ENCODE results near the gene TMEFF2. TPM values are rescaled to one million over a fixed set of nuclear protein-coding genes. Genes with fewer than 3 reads are reported as not detected.

The TMEFF2 gene
- total and polyA plus RNA-seq, 10 of the 15 experiments (the other 5 are each of a cell fraction or from before 2014, with no cell fraction given) = not detected

DNA sequence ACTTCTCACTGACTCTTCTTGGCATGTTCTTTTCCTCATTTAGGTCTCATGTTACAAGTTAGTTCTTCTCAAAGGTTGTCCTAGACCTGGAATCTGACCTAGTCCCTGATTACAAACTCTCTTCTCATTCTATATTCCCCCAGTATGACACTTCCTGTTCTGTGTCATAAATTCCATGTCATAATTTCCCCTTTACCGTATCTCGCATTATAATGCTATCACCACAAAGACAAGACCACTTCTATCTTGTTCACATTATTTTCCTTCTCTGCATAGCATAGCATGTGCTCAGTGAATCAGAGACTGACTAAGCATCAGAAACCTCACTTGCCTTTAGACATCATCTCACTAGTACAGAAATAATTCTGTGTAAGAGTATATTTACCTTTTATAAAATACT, 284.2 kb downstream of the TMEFF2 start:
- intact Hi-C loops (cut with micrococcal nuclease; ENCODE audit: unreplicated experiment) = no loop called here
- no peaks in the 10 kb centered on the region for H3K4me1 ChIP-seq (ENCODE audit: control insufficient read depth, insufficient read depth, low read length)
- peak; percentile 30; the same call in 2 of the 3 replicates for ATAC-seq
- ChIA-PET SMC1A (ENCODE audit: uncharacterized antibody, unreplicated experiment) (no interaction called here), RAD21 (ENCODE audit: unreplicated experiment) (no interaction called here), POLR2A (no interaction called here), CTCF (no interaction called here)
- no TSS peak for BruUV-seq (replicated peaks)
- H3K9me3 ChIP-seq (replicated peaks; ENCODE audit: control insufficient read depth, insufficient read depth, low read length) = no peaks in the 10 kb centered on the region
- no peaks in the 10 kb centered on the region for H4K20me1 ChIP-seq (ENCODE audit: control insufficient read depth, insufficient read depth)
- no peak overlapping the region for H3K4me3 ChIP-seq
- no peak overlapping the region for H3K4me2 ChIP-seq (ENCODE audit: control insufficient read depth, insufficient read depth)
- no peak for FAIRE-seq
- no peaks in the 10 kb centered on the region for H3K36me3 ChIP-seq (ENCODE audit: control insufficient read depth in 2 of 2, insufficient read depth in 2 of 2, low read length in 1 of 2)
- H2AFZ ChIP-seq (ENCODE audit: control insufficient read depth, low read depth, low read length) = no peak overlapping the region
- DNase-seq (ENCODE audit: low read depth, low spot score) = no peak
- no peak overlapping the region for H3K9ac ChIP-seq (ENCODE audit: control insufficient read depth, insufficient read depth, low read length)
- no peaks in the 10 kb centered on the region; a peak in 1 of 4 replicates for H3K27me3 ChIP-seq (replicated peaks in 1 of 2; ENCODE audit: control insufficient read depth in 2 of 2, insufficient read depth in 2 of 2, low read length in 1 of 2)
- in situ Hi-C loops (cut with MboI) = no loop called here
- 0% methylated on average over 2 of the region's 2 CpGs for WGBS (ENCODE audit: insufficient coverage, insufficient replicate concordance, low lambda C conversion rate, missing lambda C conversion rate)
- H3K79me2 ChIP-seq (ENCODE audit: control insufficient read depth, insufficient read depth, low read length) = no peaks in the 10 kb centered on the region
- H3K27ac ChIP-seq (ENCODE audit: control insufficient read depth, insufficient read depth) = no peak overlapping the region
- TF ChIP-seq MYC (IDR thresholded peaks at IDR 0.05; ENCODE audit: insufficient read depth, insufficient read length, insufficient replicate concordance, low read length, severe bottlenecking) (no peak), ETV6 (conservative IDR thresholded peaks at IDR 0.05 in 1 of 2, IDR thresholded peaks at IDR 0.05 in 1 of 2; ENCODE audit: borderline replicate concordance in 1 of 2, low read depth in 1 of 2) (no peak), CREM (IDR thresholded peaks at IDR 0.05; ENCODE audit: low read depth) (no peak), ZSCAN29 (IDR thresholded peaks at IDR 0.05) (no peak), CBFB (IDR thresholded peaks at IDR 0.05; ENCODE audit: low read depth) (no peak), POLR2AphosphoS5 (IDR thresholded peaks at IDR 0.05; ENCODE audit: low read length) (no peak), YY1 (IDR thresholded peaks at IDR 0.05; ENCODE audit: low read depth, low read length) (no peak), MEF2A (IDR thresholded peaks at IDR 0.05; ENCODE audit: insufficient read depth, low read depth, low read length) (no peak), RAD51 (IDR thresholded peaks at IDR 0.05) (no peak), JUND (IDR thresholded peaks at IDR 0.05; ENCODE audit: low read depth, low read length) (no peak), ZZZ3 (IDR thresholded peaks at IDR 0.05; ENCODE audit: control insufficient read depth, insufficient read length, low read depth) (no peak), ZNF274 (IDR thresholded peaks at IDR 0.05; ENCODE audit: insufficient read depth, insufficient read length) (no peak), YBX1 (IDR thresholded peaks at IDR 0.05) (no peak), MYB (IDR thresholded peaks at IDR 0.05; ENCODE audit: borderline replicate concordance, low read depth, low read length) (no peak), TCF12 (IDR thresholded peaks at IDR 0.05; ENCODE audit: low read depth, low read length) (no peak), BACH1 (IDR thresholded peaks at IDR 0.05; ENCODE audit: borderline replicate concordance) (no peak), POU2F2 (IDR thresholded peaks at IDR 0.05; ENCODE audit: borderline replicate concordance, low read depth, low read length) (no peak)
- TF ChIP-seq, protein P1, sequence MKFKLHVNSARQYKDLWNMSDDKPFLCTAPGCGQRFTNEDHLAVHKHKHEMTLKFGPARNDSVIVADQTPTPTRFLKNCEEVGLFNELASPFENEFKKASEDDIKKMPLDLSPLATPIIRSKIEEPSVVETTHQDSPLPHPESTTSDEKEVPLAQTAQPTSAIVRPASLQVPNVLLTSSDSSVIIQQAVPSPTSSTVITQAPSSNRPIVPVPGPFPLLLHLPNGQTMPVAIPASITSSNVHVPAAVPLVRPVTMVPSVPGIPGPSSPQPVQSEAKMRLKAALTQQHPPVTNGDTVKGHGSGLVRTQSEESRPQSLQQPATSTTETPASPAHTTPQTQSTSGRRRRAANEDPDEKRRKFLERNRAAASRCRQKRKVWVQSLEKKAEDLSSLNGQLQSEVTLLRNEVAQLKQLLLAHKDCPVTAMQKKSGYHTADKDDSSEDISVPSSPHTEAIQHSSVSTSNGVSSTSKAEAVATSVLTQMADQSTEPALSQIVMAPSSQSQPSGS (IDR thresholded peaks at IDR 0.05; ENCODE audit: low read length) = no peak
- TF ChIP-seq, protein P2, sequence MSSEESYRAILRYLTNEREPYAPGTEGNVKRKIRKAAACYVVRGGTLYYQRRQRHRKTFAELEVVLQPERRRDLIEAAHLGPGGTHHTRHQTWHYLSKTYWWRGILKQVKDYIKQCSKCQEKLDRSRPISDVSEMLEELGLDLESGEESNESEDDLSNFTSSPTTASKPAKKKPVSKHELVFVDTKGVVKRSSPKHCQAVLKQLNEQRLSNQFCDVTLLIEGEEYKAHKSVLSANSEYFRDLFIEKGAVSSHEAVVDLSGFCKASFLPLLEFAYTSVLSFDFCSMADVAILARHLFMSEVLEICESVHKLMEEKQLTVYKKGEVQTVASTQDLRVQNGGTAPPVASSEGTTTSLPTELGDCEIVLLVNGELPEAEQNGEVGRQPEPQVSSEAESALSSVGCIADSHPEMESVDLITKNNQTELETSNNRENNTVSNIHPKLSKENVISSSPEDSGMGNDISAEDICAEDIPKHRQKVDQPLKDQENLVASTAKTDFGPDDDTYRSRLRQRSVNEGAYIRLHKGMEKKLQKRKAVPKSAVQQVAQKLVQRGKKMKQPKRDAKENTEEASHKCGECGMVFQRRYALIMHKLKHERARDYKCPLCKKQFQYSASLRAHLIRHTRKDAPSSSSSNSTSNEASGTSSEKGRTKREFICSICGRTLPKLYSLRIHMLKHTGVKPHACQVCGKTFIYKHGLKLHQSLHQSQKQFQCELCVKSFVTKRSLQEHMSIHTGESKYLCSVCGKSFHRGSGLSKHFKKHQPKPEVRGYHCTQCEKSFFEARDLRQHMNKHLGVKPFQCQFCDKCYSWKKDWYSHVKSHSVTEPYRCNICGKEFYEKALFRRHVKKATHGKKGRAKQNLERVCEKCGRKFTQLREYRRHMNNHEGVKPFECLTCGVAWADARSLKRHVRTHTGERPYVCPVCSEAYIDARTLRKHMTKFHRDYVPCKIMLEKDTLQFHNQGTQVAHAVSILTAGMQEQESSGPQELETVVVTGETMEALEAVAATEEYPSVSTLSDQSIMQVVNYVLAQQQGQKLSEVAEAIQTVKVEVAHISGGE (CRISPR knock-in tag; IDR thresholded peaks at IDR 0.05) = no peak
